Loucy (cell line): ENCODE data around the gene MTCH1.
A peak's percentile ranks its signal among the peaks of the same experiment; 100 is the strongest.

ENCODE experiments used
- H2AFZ ChIP-seq: fragments of 200-600 bp; sonication (generic); 2 replicates; pipeline ENCODE4 v1.6.0; 2016; ENCODE audit warnings: antibody characterized with exemption, mild to moderate bottlenecking, low read length, moderate library complexity
- H3F3A ChIP-seq: fragments of 200-600 bp; 2 replicates; pipeline ENCODE4 v1.6.0; 2016; ENCODE audit warnings: antibody characterized with exemption, low read depth, mild to moderate bottlenecking
- H3K27me3 ChIP-seq: fragments of 200-600 bp; sonication (generic); 2 replicates; pipeline ENCODE4 v1.6.1; 2014; ENCODE audit warnings: low read length, mild to moderate bottlenecking; ENCODE audit not compliant: insufficient read depth, poor library complexity, severe bottlenecking
- H3K36me3 ChIP-seq: fragments of 200-600 bp; sonication (generic); 2 replicates; pipeline ENCODE4 v1.6.1; 2016; ENCODE audit warnings: low read length; ENCODE audit not compliant: insufficient read depth
- H3K4me1 ChIP-seq: fragments of 200-600 bp; sonication (generic); 2 replicates; pipeline ENCODE4 v1.5.1; 2014; ENCODE audit warnings: low read length, mild to moderate bottlenecking; ENCODE audit not compliant: insufficient read depth, poor library complexity, severe bottlenecking
- H3K4me2 ChIP-seq: fragments of 200-600 bp; sonication (generic); 2 replicates; pipeline ENCODE4 v1.6.0; 2014; ENCODE audit warnings: antibody characterized with exemption, low read length, low read depth, mild to moderate bottlenecking; ENCODE audit not compliant: poor library complexity, severe bottlenecking
- H3K4me3 ChIP-seq: fragments of 200-600 bp; sonication (generic); 2 replicates; pipeline ENCODE4 v1.5.1; 2014; ENCODE audit warnings: low read length, mild to moderate bottlenecking, mixed read lengths; ENCODE audit not compliant: poor library complexity, severe bottlenecking
- H3K79me2 ChIP-seq: fragments of 200-600 bp; sonication (generic); 2 replicates; pipeline ENCODE4 v1.6.1; 2014; ENCODE audit warnings: low read length; ENCODE audit not compliant: insufficient read depth
- H3K9ac ChIP-seq: fragments of 200-600 bp; sonication (generic); 2 replicates; pipeline ENCODE4 v1.6.0; 2014; ENCODE audit warnings: mild to moderate bottlenecking, low read depth, low read length, moderate library complexity; ENCODE audit not compliant: poor library complexity, severe bottlenecking
- H3K9me2 ChIP-seq: fragments of 200-600 bp; sonication (generic); replicated peaks from 2 replicates; pipeline ENCODE4 v1.6.1; 2016; ENCODE audit warnings: low read depth, low read length, mixed read lengths
- H3K9me3 ChIP-seq: fragments of 200-600 bp; sonication (generic); 2 replicates; pipeline ENCODE4 v1.6.1; 2014; ENCODE audit warnings: mild to moderate bottlenecking, antibody characterized with exemption, low read length, low read depth; ENCODE audit not compliant: insufficient read depth
- H4K20me1 ChIP-seq: fragments of 200-600 bp; sonication (generic); 2 replicates; pipeline ENCODE4 v1.6.0; 2014; ENCODE audit warnings: antibody characterized with exemption, low read length, mild to moderate bottlenecking; ENCODE audit not compliant: insufficient read depth, poor library complexity, severe bottlenecking
- CTCF ChIP-seq: fragments of 200-600 bp; sonication (generic); conservative IDR thresholded peaks from 2 replicates; pipeline ENCODE4 v1.5.1; 2014; ENCODE audit warnings: mild to moderate bottlenecking, antibody characterized with exemption, low read length
- EZH2phosphoT487 ChIP-seq: fragments of 200-600 bp; IDR thresholded peaks from 2 replicates; pipeline ENCODE4 v1.6.1; 2018; ENCODE audit warnings: antibody characterized with exemption, mild to moderate bottlenecking, moderate library complexity, borderline replicate concordance

MTCH1 gene, protein sequence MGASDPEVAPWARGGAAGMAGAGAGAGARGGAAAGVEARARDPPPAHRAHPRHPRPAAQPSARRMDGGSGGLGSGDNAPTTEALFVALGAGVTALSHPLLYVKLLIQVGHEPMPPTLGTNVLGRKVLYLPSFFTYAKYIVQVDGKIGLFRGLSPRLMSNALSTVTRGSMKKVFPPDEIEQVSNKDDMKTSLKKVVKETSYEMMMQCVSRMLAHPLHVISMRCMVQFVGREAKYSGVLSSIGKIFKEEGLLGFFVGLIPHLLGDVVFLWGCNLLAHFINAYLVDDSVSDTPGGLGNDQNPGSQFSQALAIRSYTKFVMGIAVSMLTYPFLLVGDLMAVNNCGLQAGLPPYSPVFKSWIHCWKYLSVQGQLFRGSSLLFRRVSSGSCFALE

DNA sequence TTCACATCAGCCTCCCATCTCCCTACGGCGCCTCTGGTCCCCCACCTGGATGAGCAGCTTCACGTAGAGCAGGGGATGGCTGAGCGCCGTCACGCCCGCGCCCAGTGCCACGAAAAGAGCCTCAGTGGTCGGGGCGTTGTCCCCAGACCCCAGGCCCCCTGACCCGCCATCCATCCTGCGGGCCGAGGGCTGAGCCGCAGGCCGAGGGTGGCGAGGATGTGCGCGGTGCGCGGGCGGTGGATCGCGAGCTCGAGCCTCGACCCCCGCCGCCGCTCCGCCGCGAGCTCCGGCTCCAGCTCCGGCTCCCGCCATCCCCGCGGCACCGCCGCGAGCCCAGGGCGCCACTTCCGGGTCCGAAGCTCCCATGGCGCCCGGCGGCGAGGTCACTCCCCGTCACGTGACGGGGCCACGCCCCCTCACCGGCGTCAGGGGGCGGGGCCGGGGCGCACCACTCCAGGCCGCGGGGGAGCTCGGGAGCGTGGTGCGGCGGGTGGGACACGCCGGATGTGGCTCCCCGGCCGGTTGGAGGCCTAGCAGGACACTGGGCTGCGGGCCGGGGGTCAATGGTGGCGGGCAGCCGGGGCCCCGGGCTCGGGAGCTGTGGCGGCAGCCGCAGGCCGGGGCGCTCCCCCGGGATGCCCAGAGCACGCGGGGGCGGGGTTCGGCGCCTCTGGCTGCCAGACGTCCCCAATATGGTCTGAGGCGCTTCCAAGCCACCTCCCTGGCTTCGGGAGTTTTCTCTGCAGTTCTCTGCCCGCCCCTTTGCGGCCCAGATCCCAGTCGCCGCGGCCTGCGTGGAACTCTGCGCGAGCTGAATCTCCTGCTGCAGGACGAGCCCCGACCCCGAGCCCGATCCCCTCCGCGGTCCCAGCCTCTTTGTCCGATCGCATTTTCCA is at the start of gene MTCH1:
Gene MTCH1, minus strand, starts transcription at position 389 of the 896 bp plus-strand sequence. Its CDS starts 23 bp downstream, at position 366.
- no peaks in the 10 kb centered on the region for H3K9me3 ChIP-seq
- H3K79me2 ChIP-seq: peaks cover 59% of the 10 kb centered on the region
- no peaks in the 10 kb centered on the region for H3F3A ChIP-seq
- H3K36me3 ChIP-seq: no peaks in the 10 kb centered on the region
- peaks cover 3% of the 10 kb centered on the region for H3K27me3 ChIP-seq
- peaks cover 37% of the 10 kb centered on the region for H3K4me1 ChIP-seq
- peak within 1 kb of the TSS; percentile 83 for H3K4me3 ChIP-seq
- peak within 1 kb of the TSS; percentile 74 for H2AFZ ChIP-seq
- TF ChIP-seq CTCF (no peak), EZH2phosphoT487 (no peak)
- peaks cover 46% of the 10 kb centered on the region for H4K20me1 ChIP-seq
- H3K9ac ChIP-seq: peak within 1 kb of the TSS; percentile 88
- H3K4me2 ChIP-seq: peak within 1 kb of the TSS; percentile 100
- H3K9me2 ChIP-seq: no peaks in the 10 kb centered on the region

GRCh38 chr6:37033819-37034795 is 48.1 kb upstream of the MTCH1 start:
- Histone ChIP-seq H3K4me3 (no peak overlapping the region), H3K79me2 (no peaks in the 10 kb centered on the region), H3K4me2 (no peak overlapping the region), H4K20me1 (no peaks in the 10 kb centered on the region), H3K36me3 (no peaks in the 10 kb centered on the region), H3K9ac (no peak overlapping the region), H3K27me3 (no peaks in the 10 kb centered on the region), H2AFZ (no peak overlapping the region), H3K9me3 (no peaks in the 10 kb centered on the region), H3K4me1 (no peaks in the 10 kb centered on the region), H3K9me2 (no peaks in the 10 kb centered on the region), H3F3A (no peaks in the 10 kb centered on the region)
- TF ChIP-seq CTCF (no peak), EZH2phosphoT487 (no peak)

- no peaks in the 10 kb centered on the region for H3K36me3 ChIP-seq
These were observed 47.3 kb upstream of the MTCH1 start for GRCh38 chr6:37033255-37033654.

More at GRCh38 chr6:37033255-37033654, 47.3 kb upstream of the MTCH1 start:
- Histone ChIP-seq H4K20me1 (no peaks in the 10 kb centered on the region), H3K9me3 (no peaks in the 10 kb centered on the region), H3K9ac (no peak overlapping the region), H3K79me2 (no peaks in the 10 kb centered on the region), H3K4me1 (no peaks in the 10 kb centered on the region), H3K9me2 (no peaks in the 10 kb centered on the region), H3K4me2 (no peak overlapping the region), H3F3A (no peaks in the 10 kb centered on the region), H3K27me3 (no peaks in the 10 kb centered on the region), H2AFZ (no peak overlapping the region), H3K4me3 (no peak overlapping the region)
- TF ChIP-seq EZH2phosphoT487: no peak
- no peak for TF ChIP-seq CTCF
